ENCODE measurements around the gene DPP6. TPM values are rescaled to one million over a fixed set of nuclear protein-coding genes. Genes with fewer than 3 reads are reported as not detected.

The DPP6 gene
- total RNA-seq, 2 donors from 2014 or later = not detected

- DNase-seq = no peak
Measured at GRCh38 chr7:154640266-154640865, 588.2 kb downstream of the DPP6 start.

GRCh38 chr7:154640917-154641316 is 588.7 kb downstream of the DPP6 start:
- no peak overlapping the region for H3K27ac Mint-ChIP-seq
- no peak for DNase-seq
- H3K27me3 Mint-ChIP-seq (ENCODE audit: low read depth) = no peaks in the 10 kb centered on the region
- peaks cover 0 to 2% of the 10 kb centered on the region in 2 donors for H3K36me3 Mint-ChIP-seq (ENCODE audit: insufficient read depth in 2 of 2)
- H3K4me1 Mint-ChIP-seq (ENCODE audit: low read depth) = no peaks in the 10 kb centered on the region
- peaks cover under 1 to 8% of the 10 kb centered on the region in 2 donors for H3K9me3 Mint-ChIP-seq
- H3K4me3 Mint-ChIP-seq = no peak overlapping the region
- no peak for ATAC-seq (replicated peaks in 1 of 2)

More at GRCh38 chr7:154640266-154640865, 588.2 kb downstream of the DPP6 start:
- H3K9me3 Mint-ChIP-seq = peaks cover 2 to 8% of the 10 kb centered on the region in 2 donors
- no peaks in the 10 kb centered on the region for H3K27me3 Mint-ChIP-seq (ENCODE audit: low read depth)
- no peaks in the 10 kb centered on the region for H3K4me1 Mint-ChIP-seq (ENCODE audit: low read depth)
- H3K4me3 Mint-ChIP-seq = no peak overlapping the region
- peaks cover 0 to 2% of the 10 kb centered on the region in 2 donors for H3K36me3 Mint-ChIP-seq (ENCODE audit: insufficient read depth in 2 of 2)
- ATAC-seq (replicated peaks in 1 of 2) = no peak
- H3K27ac Mint-ChIP-seq = no peak overlapping the region

GRCh38 chr7:154644366-154644765 is 592.2 kb downstream of the DPP6 start:
- peaks cover 0 to 5% of the 10 kb centered on the region in 2 donors for H3K9me3 Mint-ChIP-seq
- ATAC-seq (replicated peaks in 1 of 2) = no peak
- H3K4me1 Mint-ChIP-seq (ENCODE audit: low read depth) = no peaks in the 10 kb centered on the region
- H3K27ac Mint-ChIP-seq = no peak overlapping the region
- no peaks in the 10 kb centered on the region for H3K27me3 Mint-ChIP-seq (ENCODE audit: low read depth)
- H3K4me3 Mint-ChIP-seq = no peak overlapping the region
- peaks cover 0 to 1% of the 10 kb centered on the region in 2 donors for H3K36me3 Mint-ChIP-seq (ENCODE audit: insufficient read depth in 2 of 2)
- no peak for DNase-seq

DNA sequence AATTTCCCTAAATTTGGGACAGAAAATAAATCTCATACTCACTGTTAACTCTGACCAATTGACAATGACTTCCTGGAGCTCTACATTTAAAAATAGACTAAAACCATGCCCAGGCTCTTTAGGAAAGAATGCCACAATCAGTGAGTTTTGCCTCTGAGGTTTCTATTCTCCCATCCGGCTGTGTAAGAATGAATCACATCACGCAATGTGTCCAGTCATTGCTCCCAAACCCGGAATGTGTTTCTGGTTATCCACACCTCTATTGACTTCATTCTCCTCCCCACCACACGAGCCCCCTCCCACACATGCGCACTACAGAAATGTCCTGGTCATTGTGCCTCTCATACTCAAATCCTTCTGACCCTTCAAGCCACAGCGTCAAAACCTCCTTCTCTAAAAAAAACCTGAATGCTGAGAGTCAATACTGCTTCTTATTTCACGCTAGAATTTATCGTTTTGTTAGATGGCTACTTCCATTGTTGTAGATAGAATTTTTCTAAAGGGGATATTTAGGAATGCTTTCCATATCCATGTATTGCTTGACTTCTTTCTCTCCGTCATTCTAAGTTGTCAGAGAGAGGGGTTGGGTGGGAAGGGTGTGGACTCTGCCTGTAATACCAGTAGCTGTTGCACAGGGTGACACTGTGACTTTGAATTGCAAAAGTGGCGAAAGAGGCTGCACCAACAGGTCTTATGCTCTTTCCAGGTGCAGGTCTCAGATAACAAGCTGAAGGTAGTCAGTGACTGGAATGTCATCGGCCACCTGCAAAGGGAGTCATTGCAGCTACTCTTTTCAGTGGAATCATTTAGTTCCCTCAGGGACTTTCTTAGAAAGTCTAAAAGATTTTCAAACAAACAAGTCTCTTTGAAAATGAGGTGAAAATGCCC is 594.2 kb downstream of the DPP6 start:
- ATAC-seq (replicated peaks in 1 of 2) (no peak), DNase-seq (no peak)
- Mint-ChIP-seq H3K4me3 (no peak overlapping the region), H3K9me3 (peaks cover 0 to 5% of the 10 kb centered on the region in 2 donors), H3K36me3 (ENCODE audit: insufficient read depth in 2 of 2) (peaks cover 0 to 1% of the 10 kb centered on the region in 2 donors), H3K27me3 (ENCODE audit: low read depth) (no peaks in the 10 kb centered on the region), H3K4me1 (ENCODE audit: low read depth) (no peaks in the 10 kb centered on the region), H3K27ac (no peak overlapping the region)

DNA sequence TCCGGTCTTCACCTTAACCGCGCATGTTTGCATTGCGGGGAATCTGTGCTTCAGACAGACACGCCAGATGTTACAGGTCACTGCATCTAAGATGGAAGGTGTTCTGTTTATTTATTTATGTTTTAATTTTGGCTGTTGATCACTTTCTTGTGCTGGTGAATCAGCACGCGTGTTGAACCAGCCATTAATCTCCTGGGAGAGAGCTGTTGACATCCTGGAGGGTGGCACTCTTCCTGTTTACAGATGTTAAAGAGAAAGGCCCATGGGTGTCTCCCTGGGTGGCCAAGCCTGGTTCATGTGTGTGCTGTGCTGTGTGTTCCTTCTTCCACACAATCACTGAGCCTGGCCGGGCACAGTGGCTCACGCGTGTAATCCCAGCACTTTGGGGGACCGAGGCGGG is 595.4 kb downstream of the DPP6 start:
- Mint-ChIP-seq H3K27ac (no peak overlapping the region), H3K4me3 (no peak overlapping the region), H3K4me1 (ENCODE audit: low read depth) (no peaks in the 10 kb centered on the region), H3K27me3 (ENCODE audit: low read depth) (no peaks in the 10 kb centered on the region), H3K9me3 (peaks cover 0 to 5% of the 10 kb centered on the region in 2 donors), H3K36me3 (ENCODE audit: insufficient read depth in 2 of 2) (peaks cover 0 to 1% of the 10 kb centered on the region in 2 donors)
- ATAC-seq (replicated peaks in 1 of 2) (no peak), DNase-seq (no peak)

DNA sequence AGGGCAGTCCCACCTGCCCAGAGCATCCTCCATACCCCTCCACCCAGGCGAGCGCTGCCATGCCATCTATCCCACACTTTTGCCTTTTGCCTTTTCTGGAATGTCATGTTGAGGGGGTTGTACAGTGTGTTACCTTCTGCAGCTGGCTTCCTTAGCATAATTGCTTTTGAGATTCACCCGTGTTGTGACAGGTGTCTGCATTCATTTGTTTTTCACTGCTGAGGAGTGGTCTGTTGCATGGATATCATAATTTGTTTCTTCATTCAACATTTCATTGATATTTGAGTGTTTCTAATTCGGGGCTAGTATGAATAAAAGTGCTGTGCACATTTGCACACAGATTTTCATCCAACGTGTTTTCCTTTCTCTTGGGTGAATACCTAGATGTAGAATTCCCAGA is 596.8 kb downstream of the DPP6 start:
- peaks cover 0 to 1% of the 10 kb centered on the region in 2 donors for H3K36me3 Mint-ChIP-seq (ENCODE audit: insufficient read depth in 2 of 2)
- no peak for DNase-seq
- H3K9me3 Mint-ChIP-seq = peaks cover 0 to 4% of the 10 kb centered on the region in 2 donors
- H3K4me3 Mint-ChIP-seq = no peak overlapping the region
- H3K27me3 Mint-ChIP-seq (ENCODE audit: low read depth) = no peaks in the 10 kb centered on the region
- H3K27ac Mint-ChIP-seq = no peak overlapping the region
- H3K4me1 Mint-ChIP-seq (ENCODE audit: low read depth) = no peaks in the 10 kb centered on the region
- ATAC-seq (replicated peaks in 1 of 2) = no peak

- Mint-ChIP-seq H3K9me3 (peaks cover 0 to 4% of the 10 kb centered on the region in 2 donors), H3K4me1 (ENCODE audit: low read depth) (no peaks in the 10 kb centered on the region), H3K27ac (no peak overlapping the region), H3K4me3 (no peak overlapping the region), H3K36me3 (ENCODE audit: insufficient read depth in 2 of 2) (peaks cover 0 to 1% of the 10 kb centered on the region in 2 donors), H3K27me3 (ENCODE audit: low read depth) (no peaks in the 10 kb centered on the region)
- ATAC-seq (replicated peaks in 1 of 2) (no peak), DNase-seq (no peak)
Measured at GRCh38 chr7:154649434-154649833, 597.2 kb downstream of the DPP6 start.

DNA sequence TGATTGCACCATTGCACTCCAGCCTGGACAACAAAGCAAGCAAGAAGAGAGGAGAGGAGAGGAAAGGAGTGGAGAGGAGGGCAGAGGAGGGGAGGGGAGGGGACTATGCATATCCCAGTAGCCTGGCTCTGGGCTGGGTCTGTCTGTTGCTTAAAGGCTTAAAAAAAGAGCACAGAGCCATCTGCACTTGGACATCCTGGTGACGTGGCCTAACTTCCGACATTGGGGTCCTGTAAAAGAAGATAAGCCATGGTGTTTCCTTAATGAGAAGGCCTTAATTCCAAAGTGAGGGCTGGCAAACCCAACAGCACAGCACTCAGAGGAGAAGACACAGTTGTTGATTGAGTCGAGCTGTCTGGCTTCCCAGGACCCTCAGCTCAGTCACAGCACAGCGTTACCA is 598.1 kb downstream of the DPP6 start:
- Mint-ChIP-seq H3K4me3 (no peak overlapping the region), H3K27me3 (ENCODE audit: low read depth) (no peaks in the 10 kb centered on the region), H3K27ac (no peak overlapping the region), H3K4me1 (ENCODE audit: low read depth) (no peaks in the 10 kb centered on the region), H3K36me3 (ENCODE audit: insufficient read depth in 2 of 2) (peaks cover 0 to 1% of the 10 kb centered on the region in 2 donors), H3K9me3 (peaks cover 0 to 4% of the 10 kb centered on the region in 2 donors)
- no peak for DNase-seq
- no peak for ATAC-seq (replicated peaks in 1 of 2)

DNA sequence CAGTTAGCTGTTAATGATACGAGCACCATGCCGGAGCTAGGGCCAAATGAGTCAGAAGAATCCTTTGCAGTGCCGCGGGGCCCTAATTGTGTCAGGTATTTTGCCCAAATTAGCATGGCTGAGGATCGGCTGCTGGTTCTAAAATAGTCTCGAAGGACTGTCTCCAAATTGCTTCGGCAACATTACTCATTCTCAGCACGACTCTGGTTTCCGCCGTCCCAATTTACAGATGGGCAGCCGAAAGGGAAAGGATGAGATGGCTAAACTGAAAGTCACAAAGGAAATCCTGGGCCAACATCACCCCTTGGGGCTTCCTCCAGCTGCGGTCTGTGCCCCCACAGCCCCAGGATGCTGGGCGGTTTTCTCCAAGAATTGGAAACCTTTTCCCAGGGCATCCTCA is 599.3 kb downstream of the DPP6 start:
- Mint-ChIP-seq H3K9me3 (peaks cover 2 to 4% of the 10 kb centered on the region in 2 donors), H3K27me3 (ENCODE audit: low read depth) (no peaks in the 10 kb centered on the region), H3K4me1 (ENCODE audit: low read depth) (no peaks in the 10 kb centered on the region), H3K36me3 (ENCODE audit: insufficient read depth in 2 of 2) (peaks cover 0 to 3% of the 10 kb centered on the region in 2 donors), H3K27ac (no peak overlapping the region), H3K4me3 (no peak overlapping the region)
- no peak for ATAC-seq (replicated peaks in 1 of 2)
- no peak for DNase-seq

GRCh38 chr7:154652564-154652963 is 600.4 kb downstream of the DPP6 start:
- H3K9me3 Mint-ChIP-seq = peaks cover 2 to 4% of the 10 kb centered on the region in 2 donors
- ATAC-seq (replicated peaks in 1 of 2) (no peak), DNase-seq (no peak)
- H3K36me3 Mint-ChIP-seq (ENCODE audit: insufficient read depth in 2 of 2) = peaks cover 0 to 3% of the 10 kb centered on the region in 2 donors
- no peak overlapping the region for H3K27ac Mint-ChIP-seq
- H3K27me3 Mint-ChIP-seq (ENCODE audit: low read depth) = no peaks in the 10 kb centered on the region
- H3K4me3 Mint-ChIP-seq = no peak overlapping the region
- no peaks in the 10 kb centered on the region for H3K4me1 Mint-ChIP-seq (ENCODE audit: low read depth)

GRCh38 chr7:154653281-154653680 is 601.1 kb downstream of the DPP6 start:
- H3K36me3 Mint-ChIP-seq (ENCODE audit: insufficient read depth in 2 of 2) = peaks cover 0 to 3% of the 10 kb centered on the region in 2 donors
- ATAC-seq (replicated peaks in 1 of 2) (no peak), DNase-seq (no peak)
- no peak overlapping the region for H3K4me3 Mint-ChIP-seq
- H3K9me3 Mint-ChIP-seq = peaks cover 4 to 6% of the 10 kb centered on the region in 2 donors
- H3K4me1 Mint-ChIP-seq (ENCODE audit: low read depth) = no peaks in the 10 kb centered on the region
- no peaks in the 10 kb centered on the region for H3K27me3 Mint-ChIP-seq (ENCODE audit: low read depth)
- no peak overlapping the region for H3K27ac Mint-ChIP-seq

DNA sequence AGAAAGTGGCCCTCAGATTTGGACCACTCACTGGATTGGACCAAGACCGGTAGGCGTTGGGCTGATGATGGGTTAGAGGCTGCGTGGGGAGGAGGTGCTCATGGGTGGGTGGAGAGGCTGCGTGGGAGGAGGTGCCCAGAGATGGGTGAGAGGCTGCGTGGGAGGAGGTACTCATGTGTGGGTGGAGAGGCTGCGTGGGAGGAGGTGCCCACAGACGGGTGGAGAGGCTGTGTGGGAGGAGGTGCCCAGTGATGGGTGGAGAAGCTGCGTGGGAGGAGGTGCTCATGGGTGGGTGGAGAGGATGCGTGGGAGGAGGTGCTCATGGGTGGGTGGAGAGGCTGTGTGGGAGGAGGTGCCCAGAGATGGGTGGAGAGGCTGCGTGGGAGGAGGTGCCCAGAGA is 604.4 kb downstream of the DPP6 start:
- peaks cover 10 to 18% of the 10 kb centered on the region in 2 donors for H3K9me3 Mint-ChIP-seq
- no peak overlapping the region for H3K27ac Mint-ChIP-seq
- peaks cover 1 to 6% of the 10 kb centered on the region in 2 donors for H3K36me3 Mint-ChIP-seq (ENCODE audit: insufficient read depth in 2 of 2)
- DNase-seq = no peak
- no peak overlapping the region for H3K4me3 Mint-ChIP-seq
- ATAC-seq (replicated peaks in 1 of 2) = no peak
- H3K27me3 Mint-ChIP-seq (ENCODE audit: low read depth) = no peaks in the 10 kb centered on the region
- no peaks in the 10 kb centered on the region for H3K4me1 Mint-ChIP-seq (ENCODE audit: low read depth)

GRCh38 chr7:154666768-154667167 is 614.6 kb downstream of the DPP6 start:
- H3K4me1 Mint-ChIP-seq (ENCODE audit: low read depth) = no peaks in the 10 kb centered on the region
- no peak overlapping the region for H3K4me3 Mint-ChIP-seq
- H3K27ac Mint-ChIP-seq = no peak overlapping the region
- DNase-seq (no peak), ATAC-seq (replicated peaks in 1 of 2) (no peak)
- no peaks in the 10 kb centered on the region for H3K36me3 Mint-ChIP-seq (ENCODE audit: insufficient read depth in 2 of 2)
- no peaks in the 10 kb centered on the region for H3K27me3 Mint-ChIP-seq (ENCODE audit: low read depth)
- peaks cover 4 to 9% of the 10 kb centered on the region in 2 donors for H3K9me3 Mint-ChIP-seq
